Neuronal stem cell (in vitro differentiated cells): ENCODE measurements around the gene KRT9.

ENCODE experiments used
- DNase-seq: peaks from one replicate; pipeline ENCODE4 v3.0.0-alpha.2; 2013; ENCODE audit warnings: low spot score
- H2AFZ ChIP-seq: one replicate; pipeline ENCODE4 v1.6.1; 2013; ENCODE audit warnings: mild to moderate bottlenecking, low read length, inconsistent platforms
- H2AK5ac ChIP-seq: 2 replicates; pipeline ENCODE4 v1.6.1; 2013; ENCODE audit warnings: low read depth, mild to moderate bottlenecking, inconsistent platforms, low read length, moderate library complexity, mixed read lengths
- H2BK120ac ChIP-seq: 2 replicates; pipeline ENCODE4 v1.6.1; 2013; ENCODE audit warnings: low read depth, mild to moderate bottlenecking, inconsistent platforms, low read length, moderate library complexity, mixed read lengths
- H2BK12ac ChIP-seq: one replicate; pipeline ENCODE4 v1.6.1; 2013; ENCODE audit warnings: low read length, inconsistent platforms
- H2BK15ac ChIP-seq: 2 replicates; pipeline ENCODE4 v1.6.1; 2013; ENCODE audit warnings: mild to moderate bottlenecking, low read length, inconsistent platforms, mixed read lengths
- H2BK5ac ChIP-seq: one replicate; pipeline ENCODE4 v1.6.1; 2013; ENCODE audit warnings: inconsistent platforms, mild to moderate bottlenecking, low read length, moderate library complexity
- H3K14ac ChIP-seq: one replicate; pipeline ENCODE4 v1.6.1; 2013; ENCODE audit warnings: low read length, inconsistent platforms
- H3K18ac ChIP-seq: 2 replicates; pipeline ENCODE4 v1.6.1; 2013; ENCODE audit warnings: low read length, inconsistent platforms
- H3K23ac ChIP-seq: 2 replicates; pipeline ENCODE4 v1.6.1; 2013; ENCODE audit warnings: low read depth, mild to moderate bottlenecking, mixed read lengths, low read length, inconsistent platforms; ENCODE audit not compliant: poor library complexity
- H3K27ac ChIP-seq: replicated peaks from 3 replicates; pipeline ENCODE4 v1.5.1; 2013; ENCODE audit warnings: low read length, inconsistent platforms
- H3K27me3 ChIP-seq, 3 experiments: 2 replicates each; pipeline ENCODE4 v1.6.1; 2013; ENCODE audit warnings: low read length in 3 of 3, mild to moderate bottlenecking in 2 of 3, inconsistent platforms in 1 of 3, low read depth in 1 of 3, mixed read lengths in 1 of 3, moderate library complexity in 1 of 3; ENCODE audit not compliant: control insufficient read depth in 3 of 3, insufficient read depth in 3 of 3
- H3K36me3 ChIP-seq, 2 donors: replicated peaks in 1 of 2; 2 replicates each; pipeline ENCODE4 v1.6.1; 2013; ENCODE audit warnings: low read length in 2 of 2; ENCODE audit not compliant: control insufficient read depth in 2 of 2, insufficient read depth in 2 of 2
- H3K4ac ChIP-seq: 2 replicates; pipeline ENCODE4 v1.6.1; 2013; ENCODE audit warnings: inconsistent platforms, mild to moderate bottlenecking, low read length, moderate library complexity
- H3K4me1 ChIP-seq, 2 donors: 1 replicate in 1 of 2; 2 replicates in 1 of 2; pipeline ENCODE4 v1.6.1; 2013; ENCODE audit warnings: low read length in 2 of 2, low read depth in 1 of 2; ENCODE audit not compliant: control insufficient read depth in 2 of 2, insufficient read depth in 1 of 2
- H3K4me2 ChIP-seq: one replicate; pipeline ENCODE4 v1.6.1; 2013; ENCODE audit warnings: mild to moderate bottlenecking, low read length, inconsistent platforms; ENCODE audit not compliant: insufficient read depth, poor library complexity, severe bottlenecking
- H3K4me3 ChIP-seq, 2 donors: 2 replicates each; pipeline ENCODE4 v1.5.1; 2013; ENCODE audit warnings: low read length in 2 of 2, mild to moderate bottlenecking in 2 of 2, inconsistent platforms in 1 of 2, moderate library complexity in 1 of 2
- H3K79me1 ChIP-seq: one replicate; pipeline ENCODE4 v1.6.1; 2013; ENCODE audit warnings: low read depth, mild to moderate bottlenecking, inconsistent platforms, low read length, moderate library complexity
- H3K9ac ChIP-seq: one replicate; pipeline ENCODE4 v1.6.1; 2013; ENCODE audit warnings: mild to moderate bottlenecking, low read depth, low read length, inconsistent platforms; ENCODE audit not compliant: poor library complexity
- H3K9me3 ChIP-seq, 2 donors: replicated peaks in 1 of 2; 2 replicates each; pipeline versions ENCODE3 to v1.6.1; 2013; ENCODE audit warnings: low read length in 2 of 2, mild to moderate bottlenecking in 2 of 2, inconsistent platforms in 1 of 2, low read depth in 1 of 2, mixed read lengths in 1 of 2, moderate library complexity in 1 of 2; ENCODE audit not compliant: control insufficient read depth in 2 of 2, insufficient read depth in 1 of 2
- H4K8ac ChIP-seq: one replicate; pipeline ENCODE4 v1.6.1; 2013; ENCODE audit warnings: low read depth, mild to moderate bottlenecking, inconsistent platforms, low read length, moderate library complexity
- H4K91ac ChIP-seq: one replicate; pipeline ENCODE4 v1.6.1; 2013; ENCODE audit warnings: low read length, low read depth, mild to moderate bottlenecking, inconsistent platforms; ENCODE audit not compliant: poor library complexity
- WGBS, 2 donors: extraction: QIAGEN DNeasy Blood & Tissue Kit; methylation state at CpG; one replicate each; pipeline ENCODE4 v1.1.7; 2013; ENCODE audit warnings: missing lambda C conversion rate in 2 of 2, mixed read lengths in 1 of 2; ENCODE audit not compliant: insufficient read length in 2 of 2, insufficient replicate concordance in 1 of 2; ENCODE audit errors: extremely low coverage in 2 of 2; 5-methylcytosine and 5-hydroxymethylcytosine counted together

KRT9 gene

GRCh38 chr17:41520821-41521521, 50.9 kb downstream of the KRT9 start:
- H3K18ac ChIP-seq: no peak overlapping the region
- no peak overlapping the region for H3K4ac ChIP-seq
- H3K4me1 ChIP-seq: peaks cover 0 to 3% of the 10 kb centered on the region in 2 donors
- H3K36me3 ChIP-seq: peaks cover 0 to 22% of the 10 kb centered on the region in 2 donors
- H2BK120ac ChIP-seq: no peak overlapping the region
- H3K27ac ChIP-seq: no peak overlapping the region
- H3K14ac ChIP-seq: no peak overlapping the region
- H3K9ac ChIP-seq: no peak overlapping the region
- no peak overlapping the region for H2BK12ac ChIP-seq
- no CpG with 5 or more reads among the region's 10 CpGs for WGBS, 2 donors
- H3K4me3 ChIP-seq: no peak overlapping the region
- no peak overlapping the region for H3K4me2 ChIP-seq
- H2BK15ac ChIP-seq: no peak overlapping the region
- peak overlapping the region; percentile 49 for H2AK5ac ChIP-seq
- peaks cover 2% of the 10 kb centered on the region for H3K79me1 ChIP-seq
- H4K8ac ChIP-seq: no peak overlapping the region
- H2AFZ ChIP-seq: no peak overlapping the region
- H3K23ac ChIP-seq: no peak overlapping the region
- H2BK5ac ChIP-seq: no peak overlapping the region
- peaks cover 0 to 20% (median 0%) of the 10 kb centered on the region in 3 experiments for H3K27me3 ChIP-seq
- H3K9me3 ChIP-seq: no peaks in the 10 kb centered on the region
- no peak for DNase-seq
- no peak overlapping the region for H4K91ac ChIP-seq

DNA sequence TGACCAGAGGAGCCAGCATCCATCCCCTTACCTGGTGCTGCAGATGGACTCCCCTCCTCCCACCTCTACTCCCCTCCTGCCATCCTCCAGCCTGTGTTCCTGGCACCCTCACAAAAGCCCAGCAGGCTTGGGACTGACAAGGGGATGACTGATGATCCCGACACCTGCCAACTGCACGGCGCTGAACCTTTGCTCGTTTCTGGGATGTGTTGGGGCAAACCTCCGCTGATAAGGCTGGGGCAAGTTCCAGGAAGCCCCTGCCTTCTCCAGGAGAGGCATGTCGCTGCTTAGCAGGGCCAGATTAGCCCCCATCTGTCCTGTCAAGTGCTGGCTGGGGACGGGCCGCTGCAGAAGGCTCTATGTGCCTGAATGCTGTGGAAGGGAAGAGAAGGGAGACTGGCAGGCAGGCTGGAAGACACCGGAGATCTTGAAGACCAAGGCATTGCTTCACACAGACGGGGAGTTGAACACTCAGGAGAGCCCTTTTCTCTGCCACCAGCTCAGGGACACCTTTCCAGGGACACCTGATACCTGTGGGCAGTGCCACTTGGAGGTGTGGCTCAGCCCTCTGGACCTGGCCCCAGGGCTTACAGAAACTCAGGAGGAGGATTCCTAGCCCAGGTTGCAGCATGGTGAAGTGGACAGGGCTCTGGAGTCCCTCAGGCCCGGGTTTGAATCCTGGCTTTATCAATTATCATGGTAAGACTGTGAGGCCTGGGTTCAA, 52.2 kb downstream of the KRT9 start:
- H3K4me1 ChIP-seq: peaks cover 0 to 2% of the 10 kb centered on the region in 2 donors
- H2BK120ac ChIP-seq: peak overlapping the region; percentile 4
- H2BK5ac ChIP-seq: peak overlapping the region; percentile 34
- no peak overlapping the region for H3K4me3 ChIP-seq
- H3K27ac ChIP-seq: no peak overlapping the region
- H3K36me3 ChIP-seq: peaks cover 0 to 16% of the 10 kb centered on the region in 2 donors
- H2AFZ ChIP-seq: no peak overlapping the region
- peak overlapping the region; percentile 10 for H3K9ac ChIP-seq
- no peaks in the 10 kb centered on the region for H3K9me3 ChIP-seq
- peak overlapping the region; percentile 41 for H2BK15ac ChIP-seq
- H3K18ac ChIP-seq: peak overlapping the region; percentile 44
- peak overlapping the region; percentile 70 for H3K23ac ChIP-seq
- H2AK5ac ChIP-seq: peak overlapping the region; percentile 88
- H3K27me3 ChIP-seq: peaks cover 0 to 8% (median 0%) of the 10 kb centered on the region in 3 experiments
- H3K4me2 ChIP-seq: no peak overlapping the region
- no peak overlapping the region for H3K14ac ChIP-seq
- no CpG with 5 or more reads among the region's 11 CpGs for WGBS, 2 donors
- H3K79me1 ChIP-seq: peaks cover 2% of the 10 kb centered on the region
- H4K91ac ChIP-seq: no peak overlapping the region
- H2BK12ac ChIP-seq: peak overlapping the region; percentile 48
- no peak for DNase-seq
- H3K4ac ChIP-seq: no peak overlapping the region
- H4K8ac ChIP-seq: no peak overlapping the region

- peaks cover 0 to 2% of the 10 kb centered on the region in 2 donors for H3K4me1 ChIP-seq
- peak within 1 kb of the TSS; percentile 34 for H2BK5ac ChIP-seq
- peak within 1 kb of the TSS; percentile 48 for H2BK12ac ChIP-seq
- no peak for DNase-seq
- no CpG with 5 or more reads among the region's 8 CpGs for WGBS, 2 donors
- H3K4ac ChIP-seq: no peak within 1 kb of the TSS
- H3K18ac ChIP-seq: peak within 1 kb of the TSS; percentile 44
- no peak within 1 kb of the TSS for H4K91ac ChIP-seq
- H3K27me3 ChIP-seq: peaks cover 0 to 4% (median 0%) of the 10 kb centered on the region in 3 experiments
- H4K8ac ChIP-seq: no peak within 1 kb of the TSS
- H2AFZ ChIP-seq: no peak within 1 kb of the TSS
- H3K79me1 ChIP-seq: peaks cover 2% of the 10 kb centered on the region
- no peak within 1 kb of the TSS for H3K14ac ChIP-seq
- no peak within 1 kb of the TSS for H3K4me3 ChIP-seq
- H3K23ac ChIP-seq: peak within 1 kb of the TSS; percentile 70
- H3K27ac ChIP-seq: no peak within 1 kb of the TSS
- peak within 1 kb of the TSS; percentile 10 for H3K9ac ChIP-seq
- H3K9me3 ChIP-seq: no peaks in the 10 kb centered on the region
- no peak within 1 kb of the TSS for H2BK120ac ChIP-seq
- H2AK5ac ChIP-seq: peak within 1 kb of the TSS; percentile 88
- peak within 1 kb of the TSS; percentile 41 for H2BK15ac ChIP-seq
- no peak within 1 kb of the TSS for H3K4me2 ChIP-seq
- H3K36me3 ChIP-seq: peaks cover 0 to 9% of the 10 kb centered on the region in 2 donors
Observed at GRCh38 chr17:41518789-41519449, 52.9 kb downstream of the KRT9 start, which contains the start of gene KRT15. KRT15 (minus strand) TSS chr17:41518890; CDS start chr17:41518827, 63 bp downstream.
